ENCODE measurements around the gene CREB3L4. TPM values are rescaled to one million over a fixed set of nuclear protein-coding genes. Genes with fewer than 3 reads are reported as not detected.

The CREB3L4 gene
- total and polyA plus RNA-seq, 2 of the 13 experiments (the other 11 are each of a cell fraction or from before 2014, with no cell fraction given) = 9.9 to 18.7 TPM

DNA sequence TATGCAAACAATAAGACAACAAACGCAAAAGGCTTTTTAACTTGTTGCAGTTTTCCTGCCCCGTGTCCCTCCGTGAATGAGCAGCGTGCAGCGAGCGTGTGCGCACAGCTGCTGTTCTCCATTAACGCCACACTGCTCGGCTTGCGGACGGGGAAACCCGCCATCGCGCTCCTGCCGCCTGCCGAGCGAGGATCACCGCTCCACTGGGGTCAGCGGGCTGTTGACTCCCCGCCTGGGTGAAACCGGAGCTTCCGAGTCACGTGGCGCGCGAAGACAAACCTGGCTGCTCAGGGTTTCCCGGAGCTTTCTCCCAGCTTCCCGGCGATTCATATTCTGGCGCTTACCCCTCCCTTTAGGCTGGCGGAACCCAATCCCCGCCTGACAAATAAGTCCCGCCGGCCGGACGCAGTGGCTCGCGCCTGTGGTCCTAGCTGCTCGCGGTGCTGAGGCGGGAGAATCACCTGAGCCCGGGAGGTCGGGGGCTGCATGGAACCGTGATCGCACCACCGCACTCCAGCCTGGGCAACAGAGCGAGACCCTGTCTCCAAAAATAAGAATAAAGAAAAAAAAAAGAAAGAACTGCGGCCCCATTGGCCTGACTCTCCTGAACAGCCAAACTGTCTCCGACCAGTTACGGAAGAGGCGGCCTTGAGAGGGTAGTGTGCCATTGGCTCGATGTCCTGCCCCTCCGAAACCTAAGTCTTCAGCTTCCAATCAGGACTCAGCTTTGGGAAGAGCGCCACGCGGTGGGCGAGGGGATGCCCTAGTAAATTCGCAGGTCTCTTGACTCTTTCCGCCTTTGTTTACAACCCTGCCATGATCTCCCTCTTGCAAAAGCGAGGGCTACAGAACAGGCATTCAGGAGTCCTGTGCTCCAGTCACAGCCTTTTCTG lies at the start of gene CREB3L4 (continued):
- TF ChIP-seq, protein P1, sequence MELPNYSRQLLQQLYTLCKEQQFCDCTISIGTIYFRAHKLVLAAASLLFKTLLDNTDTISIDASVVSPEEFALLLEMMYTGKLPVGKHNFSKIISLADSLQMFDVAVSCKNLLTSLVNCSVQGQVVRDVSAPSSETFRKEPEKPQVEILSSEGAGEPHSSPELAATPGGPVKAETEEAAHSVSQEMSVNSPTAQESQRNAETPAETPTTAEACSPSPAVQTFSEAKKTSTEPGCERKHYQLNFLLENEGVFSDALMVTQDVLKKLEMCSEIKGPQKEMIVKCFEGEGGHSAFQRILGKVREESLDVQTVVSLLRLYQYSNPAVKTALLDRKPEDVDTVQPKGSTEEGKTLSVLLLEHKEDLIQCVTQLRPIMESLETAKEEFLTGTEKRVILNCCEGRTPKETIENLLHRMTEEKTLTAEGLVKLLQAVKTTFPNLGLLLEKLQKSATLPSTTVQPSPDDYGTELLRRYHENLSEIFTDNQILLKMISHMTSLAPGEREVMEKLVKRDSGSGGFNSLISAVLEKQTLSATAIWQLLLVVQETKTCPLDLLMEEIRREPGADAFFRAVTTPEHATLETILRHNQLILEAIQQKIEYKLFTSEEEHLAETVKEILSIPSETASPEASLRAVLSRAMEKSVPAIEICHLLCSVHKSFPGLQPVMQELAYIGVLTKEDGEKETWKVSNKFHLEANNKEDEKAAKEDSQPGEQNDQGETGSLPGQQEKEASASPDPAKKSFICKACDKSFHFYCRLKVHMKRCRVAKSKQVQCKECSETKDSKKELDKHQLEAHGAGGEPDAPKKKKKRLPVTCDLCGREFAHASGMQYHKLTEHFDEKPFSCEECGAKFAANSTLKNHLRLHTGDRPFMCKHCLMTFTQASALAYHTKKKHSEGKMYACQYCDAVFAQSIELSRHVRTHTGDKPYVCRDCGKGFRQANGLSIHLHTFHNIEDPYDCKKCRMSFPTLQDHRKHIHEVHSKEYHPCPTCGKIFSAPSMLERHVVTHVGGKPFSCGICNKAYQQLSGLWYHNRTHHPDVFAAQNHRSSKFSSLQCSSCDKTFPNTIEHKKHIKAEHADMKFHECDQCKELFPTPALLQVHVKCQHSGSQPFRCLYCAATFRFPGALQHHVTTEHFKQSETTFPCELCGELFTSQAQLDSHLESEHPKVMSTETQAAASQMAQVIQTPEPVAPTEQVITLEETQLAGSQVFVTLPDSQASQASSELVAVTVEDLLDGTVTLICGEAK (IDR thresholded peaks at IDR 0.05) = no peak
- TF ChIP-seq, protein P1 (CRISPR knock-in tag; IDR thresholded peaks at IDR 0.05) = peak; percentile 83
- TF ChIP-seq, protein P2, sequence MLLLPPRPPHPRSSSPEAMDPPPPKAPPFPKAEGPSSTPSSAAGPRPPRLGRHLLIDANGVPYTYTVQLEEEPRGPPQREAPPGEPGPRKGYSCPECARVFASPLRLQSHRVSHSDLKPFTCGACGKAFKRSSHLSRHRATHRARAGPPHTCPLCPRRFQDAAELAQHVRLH (CRISPR knock-in tag; IDR thresholded peaks at IDR 0.05; ENCODE audit: borderline replicate concordance, low read depth) = peak; percentile 94; the same call in 1 of the 2 replicates
- TF ChIP-seq, protein P3, sequence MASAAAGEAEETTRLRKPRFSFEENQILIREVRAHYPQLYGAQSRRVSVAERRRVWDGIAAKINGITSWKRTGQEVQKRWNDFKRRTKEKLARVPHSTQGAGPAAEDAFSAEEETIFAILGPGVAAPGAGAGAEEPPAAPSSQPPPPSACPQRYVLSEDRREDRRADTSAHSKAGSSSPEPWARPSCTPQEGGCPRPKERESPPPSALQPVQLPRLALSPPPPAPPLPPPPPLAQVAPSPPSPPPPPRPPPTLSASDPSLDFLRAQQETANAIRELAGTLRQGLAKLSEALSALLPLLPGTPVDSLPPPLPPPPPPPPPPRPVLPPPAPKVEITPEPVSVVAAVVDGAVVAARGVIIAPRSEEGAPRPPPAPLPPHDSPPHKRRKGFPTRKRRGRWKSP (CRISPR knock-in tag; IDR thresholded peaks at IDR 0.05) = peak; percentile 87
- peak; percentile 82 for TF ChIP-seq PHF8 (CRISPR knock-in tag; IDR thresholded peaks at IDR 0.05)
- peak; percentile 72; the same call in 1 of the 2 replicates for TF ChIP-seq ZNF441 (CRISPR knock-in tag; IDR thresholded peaks at IDR 0.05; ENCODE audit: borderline replicate concordance)
- peak; percentile 85 for TF ChIP-seq YY1 (IDR thresholded peaks at IDR 0.05; ENCODE audit: insufficient read depth, insufficient replicate concordance, low read depth, low read length)
- no peak for TF ChIP-seq TBL1XR1 (IDR thresholded peaks at IDR 0.05; ENCODE audit: borderline replicate concordance, low read length, partially characterized antibody)
- TF ChIP-seq NR0B2 (CRISPR knock-in tag; IDR thresholded peaks at IDR 0.05) = no peak
- TF ChIP-seq SYNCRIP (IDR thresholded peaks at IDR 0.05; ENCODE audit: insufficient read depth, low read depth, low read length) = no peak
- TF ChIP-seq RBAK (CRISPR knock-in tag; IDR thresholded peaks at IDR 0.05) = no peak
- TF ChIP-seq MYNN (CRISPR knock-in tag; IDR thresholded peaks at IDR 0.05; ENCODE audit: low read depth) = no peak; the same call in 1 of the 2 replicates

Measured in HepG2 (cell line).